Measurements from ENCODE around the gene PPP1R13B. TPM values are rescaled to one million over a fixed set of nuclear protein-coding genes. Genes with fewer than 3 reads are reported as not detected.
A peak's percentile ranks its signal among the peaks of the same experiment; 100 is the strongest.
"Not testable (repeated sequence)": the region's sequence is repeated elsewhere in the genome, so short reads cannot be mapped to it uniquely, and the experiment has no call there.

The PPP1R13B gene
- total RNA-seq, 6 experiments from 2014 or later: 9.2 to 22.4 (median 13.9) TPM

DNA sequence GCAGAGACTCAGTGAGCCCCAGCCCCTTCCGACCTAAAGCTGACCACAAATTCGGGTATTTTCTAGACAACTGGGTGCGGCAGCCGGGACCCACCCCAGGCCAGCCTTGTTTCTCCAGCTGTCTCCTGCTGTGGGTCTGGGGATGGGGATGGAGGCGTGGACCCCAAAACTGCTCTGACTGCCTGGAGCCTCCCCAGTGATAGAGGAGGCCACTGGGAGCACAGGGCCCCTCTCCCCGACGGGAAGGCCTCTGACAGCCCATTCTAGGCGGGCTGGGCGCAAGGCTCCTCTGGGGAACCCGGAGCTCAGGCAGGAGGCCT lies 42.6 kb upstream of the PPP1R13B start:
- WGBS (ENCODE audit: insufficient coverage, low coverage, low lambda C conversion rate, missing lambda C conversion rate): no CpG with 5 or more reads among the region's 10 CpGs
- peaks cover 4 to 65% (median 37%) of the 10 kb centered on the region in 4 donors for H3K4me1 ChIP-seq
- TF ChIP-seq, protein P1, sequence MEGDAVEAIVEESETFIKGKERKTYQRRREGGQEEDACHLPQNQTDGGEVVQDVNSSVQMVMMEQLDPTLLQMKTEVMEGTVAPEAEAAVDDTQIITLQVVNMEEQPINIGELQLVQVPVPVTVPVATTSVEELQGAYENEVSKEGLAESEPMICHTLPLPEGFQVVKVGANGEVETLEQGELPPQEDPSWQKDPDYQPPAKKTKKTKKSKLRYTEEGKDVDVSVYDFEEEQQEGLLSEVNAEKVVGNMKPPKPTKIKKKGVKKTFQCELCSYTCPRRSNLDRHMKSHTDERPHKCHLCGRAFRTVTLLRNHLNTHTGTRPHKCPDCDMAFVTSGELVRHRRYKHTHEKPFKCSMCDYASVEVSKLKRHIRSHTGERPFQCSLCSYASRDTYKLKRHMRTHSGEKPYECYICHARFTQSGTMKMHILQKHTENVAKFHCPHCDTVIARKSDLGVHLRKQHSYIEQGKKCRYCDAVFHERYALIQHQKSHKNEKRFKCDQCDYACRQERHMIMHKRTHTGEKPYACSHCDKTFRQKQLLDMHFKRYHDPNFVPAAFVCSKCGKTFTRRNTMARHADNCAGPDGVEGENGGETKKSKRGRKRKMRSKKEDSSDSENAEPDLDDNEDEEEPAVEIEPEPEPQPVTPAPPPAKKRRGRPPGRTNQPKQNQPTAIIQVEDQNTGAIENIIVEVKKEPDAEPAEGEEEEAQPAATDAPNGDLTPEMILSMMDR (IDR thresholded peaks at IDR 0.05): no peak
- no peak for TF ChIP-seq POLR2A (IDR thresholded peaks at IDR 0.05)
- no peaks in the 10 kb centered on the region for H3K27me3 ChIP-seq
- no peaks in the 10 kb centered on the region for H3K36me3 ChIP-seq
- H3K27ac ChIP-seq: peak overlapping the region; percentile 16 to 72 (median 49)
- no peak for ATAC-seq
- no peak overlapping the region for H3K4me3 ChIP-seq
- no peaks in the 10 kb centered on the region for H3K9me3 ChIP-seq
- intact Hi-C loops (cut with DNase I): no loop called here
- DNase-seq: no peak

DNA sequence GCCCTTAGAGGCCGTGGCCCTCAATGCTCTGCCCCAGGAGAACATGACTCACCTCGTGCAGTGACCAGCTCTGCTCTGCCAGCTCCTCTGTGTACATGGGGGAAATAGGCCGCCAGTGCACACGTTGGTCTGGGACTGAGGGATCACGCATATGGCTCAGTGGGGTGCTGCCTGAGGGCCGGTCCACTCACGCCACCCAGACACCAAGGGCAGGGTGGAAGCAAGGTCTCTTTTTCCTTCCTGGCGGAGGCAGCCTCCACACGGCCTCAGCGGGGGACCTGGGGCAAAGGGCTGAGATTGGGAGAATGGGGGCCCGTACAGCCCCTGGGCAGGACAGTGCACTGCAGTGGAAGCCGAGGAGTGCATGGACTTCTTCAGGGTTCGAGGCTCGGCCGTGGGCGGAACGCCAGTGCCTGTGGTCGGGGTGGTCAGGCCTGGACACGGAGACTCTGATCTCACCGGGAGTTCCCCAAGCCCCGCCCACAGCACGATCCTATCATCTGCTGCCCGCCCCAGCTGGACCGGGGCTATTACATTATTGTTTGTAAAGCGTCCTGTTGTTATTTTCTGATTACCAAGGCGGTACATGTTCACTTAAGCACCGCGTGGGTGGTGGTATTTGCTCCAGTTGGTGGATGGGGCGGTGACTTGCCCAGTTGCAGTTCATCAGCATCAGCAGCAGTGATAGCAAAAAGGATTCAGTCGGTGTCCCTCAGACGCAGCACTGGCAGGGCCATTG lies 42.1 kb upstream of the PPP1R13B start:
- TF ChIP-seq, protein P1 (IDR thresholded peaks at IDR 0.05): no peak
- TF ChIP-seq POLR2A (IDR thresholded peaks at IDR 0.05): no peak
- DNase-seq: peak; percentile 81 to 83 (median 83)
- peak; percentile 36 to 69 (median 56) for ATAC-seq
- H3K4me3 ChIP-seq: no peak overlapping the region
- H3K4me1 ChIP-seq: peaks cover 4 to 59% (median 34%) of the 10 kb centered on the region in 4 donors
- H3K27ac ChIP-seq: peak overlapping the region; percentile 49 to 72 (median 54)
- intact Hi-C loops (cut with DNase I): no loop called here
- no peaks in the 10 kb centered on the region for H3K9me3 ChIP-seq
- H3K27me3 ChIP-seq: no peaks in the 10 kb centered on the region
- H3K36me3 ChIP-seq: no peaks in the 10 kb centered on the region
- 17% methylated on average over 10 of the region's 31 CpGs for WGBS (ENCODE audit: insufficient coverage, low coverage, low lambda C conversion rate, missing lambda C conversion rate)

DNA sequence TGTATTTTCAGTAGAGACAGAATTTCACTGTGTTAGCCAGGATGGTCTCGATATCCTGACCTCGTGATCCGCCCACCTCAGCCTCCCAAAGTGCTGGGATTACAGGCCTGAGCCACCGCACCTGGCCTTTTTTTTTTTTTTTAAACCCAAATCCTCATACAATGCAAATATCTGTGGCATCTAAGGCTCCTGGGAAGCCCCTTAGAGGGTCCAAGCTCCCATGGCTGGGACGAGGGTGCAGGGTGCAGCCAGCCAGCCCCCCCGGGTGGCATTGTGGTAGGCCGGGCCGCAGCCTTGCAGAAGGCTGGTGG lies 41.6 kb upstream of the PPP1R13B start:
- ATAC-seq; DNase-seq; H3K9me3 ChIP-seq; H3K4me3 ChIP-seq; H3K36me3 ChIP-seq; intact Hi-C loops (cut with DNase I); H3K27me3 ChIP-seq: not testable (repeated sequence)
- H3K27ac ChIP-seq: peak overlapping the region in 1 of 3 donors; percentile 72
- H3K4me1 ChIP-seq: peaks cover 4 to 54% (median 32%) of the 10 kb centered on the region in 4 donors
- WGBS (ENCODE audit: insufficient coverage, low coverage, low lambda C conversion rate, missing lambda C conversion rate): 89% methylated on average over 3 of the region's 8 CpGs

DNA sequence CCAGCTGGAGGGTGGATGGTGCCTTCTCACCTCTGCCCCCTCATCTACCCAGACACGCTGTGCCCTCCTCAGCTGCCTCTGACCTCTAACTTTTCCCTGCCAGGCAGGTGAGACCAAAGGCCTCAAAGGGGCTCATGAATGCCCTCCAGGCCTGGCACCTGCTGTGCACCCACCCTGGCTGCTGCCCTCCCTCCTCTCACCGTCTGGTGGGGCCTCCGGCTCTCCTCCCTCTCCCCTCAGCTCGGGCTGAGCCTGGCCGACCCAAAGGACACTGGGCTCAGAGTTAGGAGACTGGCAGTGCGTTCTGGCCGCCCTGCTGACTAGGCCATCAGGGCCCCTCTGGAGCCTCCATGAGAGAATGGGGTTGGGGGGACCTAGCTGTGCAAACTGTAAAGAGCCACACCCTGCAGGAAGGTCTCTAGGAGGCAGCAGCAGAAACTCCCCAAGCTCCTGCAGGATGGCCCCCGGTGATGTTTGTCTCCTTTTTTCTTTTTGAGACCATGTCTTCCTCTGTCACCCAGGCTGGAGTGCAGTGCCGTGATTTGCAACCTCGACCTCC lies 40.3 kb upstream of the PPP1R13B start:
- ATAC-seq: no peak
- Histone ChIP-seq H3K27me3 (no peaks in the 10 kb centered on the region), H3K27ac (no peak overlapping the region), H3K4me3 (no peak overlapping the region), H3K36me3 (no peaks in the 10 kb centered on the region), H3K9me3 (no peaks in the 10 kb centered on the region), H3K4me1 (peaks cover 4 to 54% (median 31%) of the 10 kb centered on the region in 4 donors)
- no peak for DNase-seq
- WGBS (ENCODE audit: insufficient coverage, low coverage, low lambda C conversion rate, missing lambda C conversion rate): 63% methylated on average over 4 of the region's 10 CpGs
- no peak for TF ChIP-seq POLR2A (IDR thresholded peaks at IDR 0.05)
- TF ChIP-seq, protein P1 (IDR thresholded peaks at IDR 0.05): no peak
- intact Hi-C loops (cut with DNase I): no loop called here

- H3K27me3 ChIP-seq: no peaks in the 10 kb centered on the region
- no peak overlapping the region for H3K27ac ChIP-seq
- DNase-seq (no peak), ATAC-seq (no peak)
- intact Hi-C loops (cut with DNase I): no loop called here
- H3K9me3 ChIP-seq: no peaks in the 10 kb centered on the region
- peaks cover 4 to 53% (median 31%) of the 10 kb centered on the region in 4 donors for H3K4me1 ChIP-seq
- H3K36me3 ChIP-seq: no peaks in the 10 kb centered on the region
- no peak overlapping the region for H3K4me3 ChIP-seq
- no CpG with 5 or more reads among the region's 6 CpGs for WGBS (ENCODE audit: insufficient coverage, low coverage, low lambda C conversion rate, missing lambda C conversion rate)
- TF ChIP-seq POLR2A (IDR thresholded peaks at IDR 0.05): no peak
- TF ChIP-seq, protein P1 (IDR thresholded peaks at IDR 0.05): no peak
These were observed 39.8 kb upstream of the PPP1R13B start for GRCh38 chr14:103887170-103887501.
